Kidney glomerular epithelial cell (primary cell): ENCODE results near the gene RASSF3.
"Not testable (repeated sequence)": the region's sequence is repeated elsewhere in the genome, so short reads cannot be mapped to it uniquely, and the experiment has no call there.

Experiments used
- DNase-seq: peaks from one replicate; lab custom pipeline; 2025; lab: John Stamatoyannopoulos, UW

The RASSF3 gene, protein sequence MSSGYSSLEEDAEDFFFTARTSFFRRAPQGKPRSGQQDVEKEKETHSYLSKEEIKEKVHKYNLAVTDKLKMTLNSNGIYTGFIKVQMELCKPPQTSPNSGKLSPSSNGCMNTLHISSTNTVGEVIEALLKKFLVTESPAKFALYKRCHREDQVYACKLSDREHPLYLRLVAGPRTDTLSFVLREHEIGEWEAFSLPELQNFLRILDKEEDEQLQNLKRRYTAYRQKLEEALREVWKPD

DNA sequence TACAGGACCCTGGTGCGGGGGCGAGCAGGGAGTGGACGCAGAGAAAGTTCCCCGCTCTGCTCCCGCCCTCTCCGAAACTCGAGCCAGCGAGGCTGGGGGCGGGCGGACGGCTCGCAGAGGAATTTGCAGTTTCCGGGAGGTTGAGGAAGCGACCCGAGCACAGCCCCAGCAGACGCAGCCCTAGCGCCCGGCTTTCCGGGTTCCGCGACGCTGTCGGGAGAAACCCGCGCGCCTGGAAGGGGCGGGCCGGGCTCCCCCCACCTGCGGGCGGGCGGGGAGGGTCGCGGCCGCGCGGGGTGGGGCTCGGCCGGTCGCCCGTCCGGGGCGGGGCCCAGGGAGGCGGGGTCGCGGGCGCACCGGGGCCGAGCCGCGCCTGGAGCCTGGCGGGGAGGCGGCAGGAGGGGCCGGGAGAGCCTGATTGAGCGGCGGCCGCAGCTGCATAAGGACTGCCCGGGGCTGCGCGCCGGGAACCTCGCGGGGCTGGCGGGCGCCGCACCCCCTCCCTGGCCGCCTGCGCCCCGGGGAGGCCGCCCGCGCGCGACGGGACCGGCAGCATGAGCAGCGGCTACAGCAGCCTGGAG, at the start of gene RASSF3:
TSS of gene RASSF3 (plus strand) at position 417 of the 581 bp plus-strand sequence. CDS start at position 555, 138 bp downstream.
- DNase-seq = peak; percentile 27

- DNase-seq = no peak
Observed at GRCh38 chr12:64561302-64562136, 48.8 kb upstream of the RASSF3 start.

DNA sequence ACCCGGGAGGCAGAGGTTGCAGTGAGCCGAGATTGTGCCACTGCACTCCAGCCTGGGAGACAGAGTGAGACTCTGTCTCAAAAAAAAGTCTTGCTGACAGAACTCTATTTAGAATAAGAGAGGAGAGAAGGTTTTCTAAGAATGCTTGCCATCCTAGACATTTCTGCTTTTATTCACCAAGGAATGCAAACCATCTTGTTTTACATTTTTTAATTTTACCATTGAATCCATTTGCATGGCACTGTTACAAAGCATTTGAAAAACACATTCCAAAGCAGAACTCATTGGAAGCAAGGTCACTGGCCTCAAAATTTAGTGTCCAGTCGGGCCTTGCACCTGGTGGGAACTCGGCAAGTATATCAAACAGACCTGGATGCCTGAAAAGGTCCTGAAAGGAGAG, 44.2 kb upstream of the RASSF3 start:
- no peak for DNase-seq

GRCh38 chr12:64566831-64567517, 43.3 kb upstream of the RASSF3 start:
- no peak for DNase-seq

GRCh38 chr12:64567570-64567969, 42.7 kb upstream of the RASSF3 start:
- DNase-seq = no peak

- no peak for DNase-seq
Observed at GRCh38 chr12:64568298-64568697, 42.0 kb upstream of the RASSF3 start.

- no peak for DNase-seq
Observed at GRCh38 chr12:64569923-64570691, 40.2 kb upstream of the RASSF3 start.

DNA sequence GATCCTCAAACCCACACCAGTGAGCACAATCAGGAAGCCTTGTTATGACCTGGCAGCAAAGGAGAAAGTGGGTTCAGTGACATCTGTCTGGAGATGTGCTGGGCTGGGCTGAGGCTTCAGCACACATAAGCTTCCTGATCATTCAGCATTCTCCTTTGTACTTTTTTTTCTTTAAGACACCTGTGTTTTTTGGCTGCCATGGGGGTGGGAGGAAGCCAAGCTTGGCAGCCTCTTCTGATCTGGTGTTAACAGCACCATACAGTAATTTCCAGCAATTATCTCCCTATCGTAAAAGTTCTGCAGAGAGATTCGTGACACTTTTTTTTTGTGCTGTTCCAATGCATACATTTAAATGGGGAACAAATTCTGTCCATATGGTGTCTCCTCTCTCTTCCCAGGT, 38.9 kb upstream of the RASSF3 start:
- DNase-seq = no peak

DNA sequence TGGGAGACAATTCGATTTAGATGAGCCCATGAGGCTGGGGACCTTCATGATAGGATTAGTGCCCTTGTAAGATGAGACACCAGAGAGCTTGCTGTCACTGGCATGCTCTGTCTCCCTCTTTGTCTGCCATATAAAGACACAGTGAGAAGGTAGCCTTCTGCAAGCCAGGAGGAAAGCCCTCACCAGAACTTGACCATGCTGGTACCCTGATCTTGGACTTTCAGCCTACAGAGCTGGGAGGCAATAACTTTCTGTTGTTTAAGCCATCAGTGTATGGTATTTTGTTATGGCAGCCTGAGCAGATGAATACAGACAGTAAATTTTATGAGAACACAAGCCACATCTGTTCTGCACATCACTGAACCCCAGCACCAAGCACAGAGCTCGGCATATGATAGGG, 38.1 kb upstream of the RASSF3 start:
- no peak for DNase-seq

DNA sequence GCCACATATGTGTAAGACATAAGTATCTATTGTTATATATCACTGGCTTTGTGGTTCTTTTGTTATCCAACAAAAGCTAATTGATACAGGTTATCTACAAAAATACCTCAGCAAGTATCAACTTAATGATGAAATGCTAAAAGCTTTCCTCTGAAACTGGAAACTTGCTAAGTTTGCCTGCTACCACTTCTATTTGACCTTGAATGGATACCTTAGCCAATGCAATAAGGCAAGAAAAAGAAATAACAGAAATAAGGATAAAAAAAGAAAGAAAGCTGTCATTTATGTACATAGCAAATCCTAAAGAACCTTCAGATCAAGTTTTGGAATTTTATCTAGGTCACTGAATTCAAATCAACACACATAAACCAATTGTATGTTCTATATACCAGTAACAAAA, 35.5 kb upstream of the RASSF3 start:
- DNase-seq = no peak

- no peak for DNase-seq
Observed at GRCh38 chr12:64577046-64577445, 33.2 kb upstream of the RASSF3 start.

DNA sequence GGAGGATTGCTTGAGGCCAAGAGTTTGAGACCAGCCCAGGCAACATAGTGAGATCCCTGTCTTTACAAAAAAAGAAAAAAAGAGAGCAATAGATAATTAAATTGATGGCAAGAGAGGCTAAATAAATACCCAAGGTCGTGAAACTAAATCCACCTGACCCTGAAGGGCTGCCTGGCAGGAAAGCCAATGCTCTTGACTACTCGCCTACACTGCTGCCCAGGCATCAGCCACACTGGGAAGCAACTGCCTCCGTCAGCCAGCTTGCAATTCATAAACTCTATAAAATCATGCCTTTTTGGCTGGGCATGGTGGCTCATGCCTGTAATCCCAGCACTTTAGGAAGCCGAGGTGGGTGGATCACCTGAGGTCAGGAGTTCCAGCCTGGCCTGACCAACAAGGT, 31.7 kb upstream of the RASSF3 start:
- no peak for DNase-seq

- no peak for DNase-seq
Observed at GRCh38 chr12:64580681-64581080, 29.6 kb upstream of the RASSF3 start.

DNA sequence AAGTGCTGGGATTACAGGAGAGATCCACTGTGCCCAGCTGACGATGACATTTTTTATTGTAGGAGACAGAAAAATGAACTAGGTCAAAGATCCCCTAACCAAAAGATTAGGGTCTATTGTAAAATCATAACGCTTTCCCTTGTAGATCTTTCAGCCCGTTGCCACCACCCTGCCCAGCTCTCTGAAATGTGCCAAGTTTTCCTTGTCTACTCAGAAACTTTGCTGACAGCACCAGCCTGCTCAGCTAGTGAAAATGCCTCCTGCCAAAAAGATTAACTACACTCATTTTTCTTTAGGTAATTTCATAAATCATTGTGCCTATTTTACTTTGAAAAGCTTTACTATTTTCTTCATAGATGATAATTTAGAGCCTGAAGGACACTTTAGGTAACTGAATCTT, 28.2 kb upstream of the RASSF3 start:
- DNase-seq = no peak

- DNase-seq = no peak
Observed at GRCh38 chr12:64582862-64583261, 27.4 kb upstream of the RASSF3 start.

GRCh38 chr12:64583395-64583770, 26.9 kb upstream of the RASSF3 start:
- not testable (repeated sequence) for DNase-seq

- DNase-seq = no peak
Observed at GRCh38 chr12:64583771-64584421, 26.4 kb upstream of the RASSF3 start.

GRCh38 chr12:64585104-64585503, 25.2 kb upstream of the RASSF3 start:
- DNase-seq = no peak

DNA sequence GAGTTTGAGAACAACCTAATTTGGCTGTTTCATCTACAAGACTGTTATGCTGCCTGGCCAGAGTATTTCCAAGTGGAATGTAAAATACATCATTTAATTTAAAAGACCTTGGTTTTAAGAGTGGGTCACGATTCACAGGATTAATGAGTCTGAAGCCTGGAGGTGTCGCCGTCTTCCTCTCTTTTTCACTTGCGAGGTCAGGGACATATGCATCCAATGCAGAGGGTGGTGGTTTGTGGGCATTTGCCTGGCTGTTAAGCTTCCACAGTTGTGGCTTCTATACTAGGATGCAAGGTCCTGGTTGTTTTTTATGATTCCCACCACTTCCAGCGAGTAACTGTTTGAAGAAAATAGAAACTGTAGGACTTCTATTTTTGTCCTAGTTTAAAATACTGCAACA, 22.8 kb upstream of the RASSF3 start:
- DNase-seq = no peak

DNA sequence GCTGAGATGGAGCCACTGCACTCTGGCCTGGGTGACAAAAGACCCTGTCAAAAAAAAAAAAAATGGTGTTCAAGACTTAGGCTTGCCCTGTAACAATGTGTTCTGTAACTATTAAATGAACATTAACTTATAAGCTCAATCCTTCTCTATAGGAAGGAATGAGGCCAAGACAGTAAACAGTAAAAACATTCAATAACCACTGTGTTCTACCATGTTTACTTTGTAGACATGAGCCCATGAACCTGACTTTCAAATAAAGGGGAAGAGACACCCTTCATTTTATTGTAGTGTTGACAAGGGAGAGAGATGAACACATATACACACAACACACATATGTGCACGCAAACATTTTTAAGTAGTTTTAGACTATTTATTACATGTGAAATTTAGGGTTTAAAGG, 20.1 kb upstream of the RASSF3 start:
- no peak for DNase-seq
